SK-N-SH (cell line): ENCODE data around the gene ADAMTS1.

Source experiments
- MAX ChIP-seq: IDR thresholded peaks from 2 replicates; pipeline ENCODE4 v1.4.0; 2012; ENCODE audit warnings: low read depth
- POLR2AphosphoS5 ChIP-seq: IDR thresholded peaks from 2 replicates; pipeline ENCODE4 v1.6.1; 2012; ENCODE audit warnings: low read depth, low read length
- RAD21 ChIP-seq: IDR thresholded peaks from 2 replicates; pipeline ENCODE4 v1.6.1; 2012; ENCODE audit warnings: mild to moderate bottlenecking, low read length
- SMC3 ChIP-seq: IDR thresholded peaks from 2 replicates; pipeline ENCODE4 v1.6.1; 2012; ENCODE audit warnings: low read depth, low read length, improper control_type of control experiment
- TEAD4 ChIP-seq: IDR thresholded peaks from 2 replicates; pipeline ENCODE4 v1.4.0; 2012; ENCODE audit warnings: mild to moderate bottlenecking, borderline replicate concordance; ENCODE audit not compliant: insufficient read depth
- TF ChIP-seq, protein P1 (sequence below): fragments of 200-600 bp; sonication (generic); IDR thresholded peaks from 2 replicates; pipeline ENCODE4 v1.6.1; 2017; ENCODE audit warnings: antibody characterized with exemption, mild to moderate bottlenecking, moderate library complexity

DNA sequence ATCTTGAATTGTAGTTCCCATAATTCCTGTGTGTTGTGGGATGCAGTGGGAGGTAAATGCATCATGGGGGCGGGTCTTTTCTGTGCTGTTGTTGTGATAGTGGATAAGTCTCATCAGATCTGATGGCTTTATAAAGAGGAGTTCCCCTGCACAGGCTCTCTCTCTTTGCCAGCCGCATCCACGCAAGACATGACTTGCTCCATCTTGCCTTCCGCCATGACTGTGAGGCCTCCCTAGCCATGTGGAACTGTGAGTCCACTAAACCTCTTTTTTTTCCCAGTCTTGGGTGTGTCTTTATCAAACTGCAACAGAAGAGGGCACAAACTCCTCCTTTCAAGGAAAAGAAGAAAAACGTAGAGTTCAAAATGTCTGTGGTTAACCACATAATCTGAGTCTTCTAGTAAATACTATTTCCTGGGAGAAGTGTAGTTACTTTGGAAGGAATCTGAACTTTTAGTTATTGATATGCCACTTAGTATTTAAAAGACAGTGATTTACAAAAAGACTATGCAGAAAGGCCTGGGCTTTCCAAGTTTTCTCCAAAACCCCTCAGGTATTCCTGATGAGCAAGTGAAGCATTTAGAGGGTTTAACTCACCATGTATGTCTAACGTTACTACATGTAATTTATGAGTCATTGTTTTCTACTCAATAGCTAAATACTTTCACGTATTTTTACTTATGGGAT is 10.0 kb downstream of the ADAMTS1 start:
- TF ChIP-seq SMC3 = no peak
- TF ChIP-seq, protein P1, sequence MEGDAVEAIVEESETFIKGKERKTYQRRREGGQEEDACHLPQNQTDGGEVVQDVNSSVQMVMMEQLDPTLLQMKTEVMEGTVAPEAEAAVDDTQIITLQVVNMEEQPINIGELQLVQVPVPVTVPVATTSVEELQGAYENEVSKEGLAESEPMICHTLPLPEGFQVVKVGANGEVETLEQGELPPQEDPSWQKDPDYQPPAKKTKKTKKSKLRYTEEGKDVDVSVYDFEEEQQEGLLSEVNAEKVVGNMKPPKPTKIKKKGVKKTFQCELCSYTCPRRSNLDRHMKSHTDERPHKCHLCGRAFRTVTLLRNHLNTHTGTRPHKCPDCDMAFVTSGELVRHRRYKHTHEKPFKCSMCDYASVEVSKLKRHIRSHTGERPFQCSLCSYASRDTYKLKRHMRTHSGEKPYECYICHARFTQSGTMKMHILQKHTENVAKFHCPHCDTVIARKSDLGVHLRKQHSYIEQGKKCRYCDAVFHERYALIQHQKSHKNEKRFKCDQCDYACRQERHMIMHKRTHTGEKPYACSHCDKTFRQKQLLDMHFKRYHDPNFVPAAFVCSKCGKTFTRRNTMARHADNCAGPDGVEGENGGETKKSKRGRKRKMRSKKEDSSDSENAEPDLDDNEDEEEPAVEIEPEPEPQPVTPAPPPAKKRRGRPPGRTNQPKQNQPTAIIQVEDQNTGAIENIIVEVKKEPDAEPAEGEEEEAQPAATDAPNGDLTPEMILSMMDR = no peak
- TF ChIP-seq TEAD4 = no peak
- TF ChIP-seq RAD21 = no peak
- TF ChIP-seq POLR2AphosphoS5 = peak; percentile 71; the same call in 1 of the 2 replicates
- no peak; the same call in 1 of the 2 replicates for TF ChIP-seq MAX
